ENCODE data around the gene ZNF865.

DNA sequence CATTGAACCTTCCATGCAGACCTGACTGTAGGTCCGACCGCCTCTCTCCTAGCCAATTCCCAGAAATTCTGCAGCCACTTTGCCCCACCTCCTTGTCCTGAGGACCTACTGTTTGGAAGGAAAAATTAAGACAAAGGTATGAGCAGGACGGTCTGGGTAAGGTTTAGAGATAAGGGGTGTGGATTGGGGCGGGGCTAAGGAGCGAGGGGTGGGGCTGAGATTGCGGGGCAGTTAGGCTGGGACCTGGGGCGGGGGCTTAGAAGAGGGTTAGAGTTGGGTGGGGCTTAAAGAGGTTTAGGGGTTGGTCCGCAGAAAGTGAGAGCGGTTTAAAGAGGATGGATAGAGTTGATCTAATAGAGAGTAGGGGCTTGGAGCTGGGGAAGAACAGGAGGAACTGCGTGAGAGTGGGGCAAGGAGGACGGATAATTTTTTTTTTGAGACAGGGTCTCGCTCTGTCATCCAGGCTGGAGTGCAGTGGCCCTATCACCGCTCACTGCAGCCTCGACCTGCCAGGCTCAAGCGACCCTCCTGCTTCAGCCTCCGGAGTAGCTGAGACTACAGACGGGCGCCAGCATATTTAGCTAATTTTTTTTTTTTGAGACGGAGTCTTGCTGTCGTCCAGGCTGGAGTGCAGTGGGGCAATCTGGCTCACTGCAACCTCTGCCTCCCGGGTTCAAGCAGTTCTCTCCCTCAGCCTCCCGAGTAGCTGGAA is 1.7 kb upstream of the ZNF865 start:
- TF ChIP-seq CTCF (IDR thresholded peaks at IDR 0.05; ENCODE audit: insufficient read depth, low read depth, low read length) (no peak), EZH2 (IDR thresholded peaks at IDR 0.05; ENCODE audit: insufficient read depth, low read length) (no peak)
